HG02981 (cell line): Measurements from ENCODE around the gene CAVIN4.
A peak's percentile ranks its signal among the peaks of the same experiment; 100 is the strongest.

Experiments
- ATAC-seq: cut with Tn5 transposase; IDR thresholded peaks from one replicate; pipeline ENCODE4 v1.9.1; 2021; ENCODE audit warnings: mild to moderate bottlenecking, moderate library complexity; ENCODE audit not compliant: unreplicated experiment

CAVIN4 gene

DNA sequence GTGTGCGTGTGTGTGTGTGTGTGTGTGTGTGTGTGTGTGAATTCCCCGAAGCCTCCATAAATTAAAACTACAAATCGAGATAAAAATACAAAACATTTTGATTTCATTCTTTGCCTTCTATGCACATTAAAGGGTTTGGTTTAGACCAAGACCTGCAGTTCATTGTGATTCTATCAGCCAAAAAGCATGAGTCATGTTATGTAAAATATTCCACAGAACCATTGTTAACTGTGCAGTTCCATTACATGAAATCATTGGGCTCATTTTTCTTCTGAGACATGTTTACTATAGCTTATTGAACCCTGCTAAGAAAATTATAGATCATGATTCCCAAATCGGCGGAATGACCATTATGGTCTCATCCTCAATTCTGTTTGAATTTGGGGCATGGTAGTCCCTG lies 11.7 kb downstream of the CAVIN4 start:
- ATAC-seq, result no peak

DNA sequence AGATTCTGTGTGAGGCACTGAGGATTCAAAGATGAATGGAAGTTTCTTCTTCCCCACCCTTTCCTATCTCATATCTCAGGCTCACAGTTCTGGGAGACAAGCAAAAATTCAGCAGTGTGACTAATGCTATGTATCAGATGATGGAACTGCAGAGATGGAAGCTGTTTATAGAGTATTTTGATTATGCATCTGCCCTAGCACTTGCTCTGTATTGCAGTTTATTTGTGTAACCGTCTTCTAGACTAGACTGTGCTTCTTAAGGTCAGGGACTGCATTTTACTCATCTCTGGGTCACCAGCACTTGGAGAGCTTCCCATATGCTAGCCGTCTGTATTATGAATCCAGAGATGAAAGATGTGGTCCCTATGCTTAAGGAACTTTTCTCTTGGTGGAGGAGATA lies 12.6 kb downstream of the CAVIN4 start:
- ATAC-seq, result no peak

DNA sequence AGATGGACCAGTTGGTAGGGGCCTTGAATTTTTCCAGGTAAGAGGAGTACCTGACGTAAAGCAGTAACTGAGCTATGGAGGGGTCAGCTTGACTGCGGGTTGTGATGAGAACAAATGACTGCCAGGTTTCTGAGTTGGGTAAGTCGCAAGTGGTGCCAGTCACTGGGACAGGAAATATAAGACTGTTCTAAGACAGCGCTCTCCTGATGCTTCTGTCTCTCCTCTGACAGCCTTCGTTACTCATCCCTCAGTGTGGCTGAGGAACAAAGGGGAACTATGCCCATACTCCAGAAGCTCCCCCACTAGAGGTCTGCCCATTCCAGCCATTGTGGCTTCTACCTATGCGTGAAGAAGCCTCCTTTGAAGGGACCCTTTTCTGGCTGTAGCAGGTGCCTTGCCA lies 13.3 kb downstream of the CAVIN4 start:
- no peak for ATAC-seq

DNA sequence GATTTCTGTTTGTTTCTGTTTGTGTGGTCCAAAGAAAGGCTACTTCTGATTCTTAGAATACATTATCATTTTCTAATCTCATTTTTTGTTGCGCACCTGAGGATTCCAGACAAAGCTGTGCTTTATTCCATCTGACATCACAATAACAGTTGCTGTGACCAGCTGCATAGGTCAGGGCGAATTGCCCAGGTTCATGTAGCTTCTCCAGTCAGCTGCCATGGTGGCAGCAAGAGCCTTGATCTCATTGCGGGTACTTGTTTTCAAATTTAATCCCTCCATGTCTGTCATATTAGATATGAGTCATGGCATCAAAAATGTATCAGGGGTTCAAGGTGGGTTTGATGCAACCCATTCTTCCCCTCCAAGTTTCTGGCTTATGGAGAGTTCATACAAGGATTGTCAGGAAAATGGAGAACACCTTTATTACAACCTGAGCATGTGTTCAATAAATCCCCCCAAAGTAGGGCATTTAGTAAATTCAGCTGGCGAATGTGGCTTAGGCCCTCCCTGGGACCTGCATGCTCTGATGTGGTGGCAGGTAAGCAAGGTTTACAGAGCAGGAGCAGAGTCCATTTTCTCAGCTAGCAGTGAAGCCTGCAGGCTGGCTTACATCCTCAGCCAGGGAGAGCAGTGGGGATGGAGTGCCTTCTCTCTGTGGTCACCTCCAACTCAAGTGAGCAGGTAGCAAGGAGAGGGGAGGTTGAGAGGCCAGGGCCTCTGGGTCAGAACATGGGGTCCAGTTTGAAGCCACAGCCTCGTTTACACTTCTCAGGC lies 13.9 kb downstream of the CAVIN4 start:
- no peak for ATAC-seq

DNA sequence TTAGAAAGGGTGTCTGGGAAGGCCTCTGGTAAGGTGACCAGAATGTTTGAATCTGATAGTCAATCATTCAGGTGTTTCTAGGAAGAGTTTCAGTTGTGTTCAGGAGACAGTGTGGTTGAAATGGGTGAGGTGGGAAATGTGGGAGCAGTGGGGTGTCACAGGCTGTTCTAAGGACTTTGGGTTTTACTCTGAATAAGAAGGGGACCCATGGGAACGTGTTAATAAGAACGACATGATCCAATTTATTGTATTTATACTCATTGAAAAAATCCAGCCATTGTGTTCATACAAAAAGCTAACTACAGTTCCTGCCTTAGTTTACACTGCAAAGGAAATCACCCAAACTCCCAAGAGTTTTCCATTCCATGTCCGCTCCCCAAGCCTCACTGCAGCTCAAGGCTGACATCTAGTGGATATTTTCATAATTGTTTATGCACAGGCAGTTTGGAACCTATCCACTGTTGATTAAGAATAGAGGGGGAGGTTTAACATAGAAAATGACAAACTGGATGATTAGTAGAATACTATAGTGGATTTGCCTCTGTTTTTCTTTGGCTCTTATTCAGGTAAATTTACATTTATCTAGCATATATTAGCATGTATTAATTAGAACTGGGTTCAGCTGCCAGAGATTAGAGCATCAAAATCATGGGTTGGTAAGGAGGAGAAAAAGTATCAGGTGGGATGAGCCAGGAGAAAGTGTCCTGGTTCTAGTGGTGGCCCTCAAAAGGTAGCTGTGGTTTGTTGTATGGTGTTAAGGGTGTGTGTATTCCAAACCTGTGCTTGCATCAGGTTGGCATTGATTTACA lies 17.7 kb downstream of the CAVIN4 start:
- peak; percentile 35 for ATAC-seq

DNA sequence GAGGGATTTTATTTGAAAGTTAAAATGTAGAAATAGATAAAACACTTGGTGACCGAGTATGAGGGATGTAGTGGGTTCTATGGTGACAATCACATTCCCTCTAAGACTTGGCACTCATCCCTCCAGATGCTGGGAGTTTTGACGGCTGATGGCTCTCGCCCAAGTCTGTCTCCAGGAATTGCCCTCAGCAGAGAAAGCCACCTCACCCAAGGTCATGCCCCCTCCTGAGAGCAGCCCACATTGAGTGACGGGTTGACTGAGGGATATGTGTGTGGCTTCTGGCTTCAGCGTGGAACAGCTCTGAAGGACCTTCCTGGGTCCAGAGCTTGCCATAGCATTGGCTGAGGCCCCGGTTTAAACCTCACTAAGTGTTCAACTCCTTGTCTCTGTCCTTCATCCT lies 19.4 kb downstream of the CAVIN4 start:
- no peak for ATAC-seq

DNA sequence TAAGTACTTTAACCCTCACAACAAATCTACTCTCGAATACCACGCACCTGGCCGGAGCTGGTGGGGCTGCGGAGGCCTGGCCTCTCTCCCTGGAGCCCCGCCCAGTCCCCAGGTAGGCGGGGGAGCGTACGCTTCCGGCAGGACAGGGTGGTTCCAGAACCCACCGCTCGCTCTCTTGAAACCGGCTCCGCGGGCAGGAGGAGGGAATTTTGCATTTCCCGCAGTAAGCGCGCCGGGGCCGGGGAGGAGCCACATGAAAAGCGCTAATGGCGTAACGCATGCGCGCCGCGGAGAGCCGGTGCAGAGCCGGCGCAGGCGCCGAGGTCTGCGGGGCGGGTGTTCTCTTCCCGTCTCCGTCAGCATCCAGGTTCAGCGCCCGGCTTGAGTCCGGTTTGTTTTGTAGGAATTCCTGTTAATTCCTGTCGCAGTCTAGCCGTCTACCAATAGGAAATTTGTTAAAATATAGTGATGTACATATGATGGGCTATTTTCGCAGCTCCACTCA lies 20.8 kb downstream of the CAVIN4 start:
- ATAC-seq, result peak; percentile 73

DNA sequence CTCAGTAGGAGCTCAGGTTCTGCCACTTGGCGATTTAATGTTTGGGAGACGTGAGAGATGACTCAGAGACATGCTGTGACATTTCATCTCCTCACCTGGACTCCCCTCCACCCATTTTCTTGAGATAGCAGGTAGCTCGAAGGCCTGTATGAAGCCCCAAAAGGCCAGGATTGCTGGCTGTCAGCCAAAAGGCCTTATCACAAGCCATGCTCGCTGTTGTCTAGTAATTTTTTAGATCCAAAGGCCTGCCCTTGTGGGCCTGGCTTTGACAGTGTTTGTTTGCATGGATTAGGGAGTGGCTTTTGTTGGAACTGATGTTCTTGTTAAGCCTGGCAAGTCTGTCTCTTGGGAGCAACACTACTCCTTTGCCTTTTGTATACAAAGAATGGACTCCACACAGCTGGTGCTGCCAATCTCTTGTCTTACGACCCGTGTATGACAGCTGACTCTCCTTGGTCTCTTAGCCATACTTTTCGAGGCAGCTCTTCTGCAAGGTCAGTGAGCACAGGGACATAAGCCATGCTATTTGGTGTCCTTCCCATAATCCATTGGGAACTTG lies 22.7 kb downstream of the CAVIN4 start:
- ATAC-seq, result no peak

DNA sequence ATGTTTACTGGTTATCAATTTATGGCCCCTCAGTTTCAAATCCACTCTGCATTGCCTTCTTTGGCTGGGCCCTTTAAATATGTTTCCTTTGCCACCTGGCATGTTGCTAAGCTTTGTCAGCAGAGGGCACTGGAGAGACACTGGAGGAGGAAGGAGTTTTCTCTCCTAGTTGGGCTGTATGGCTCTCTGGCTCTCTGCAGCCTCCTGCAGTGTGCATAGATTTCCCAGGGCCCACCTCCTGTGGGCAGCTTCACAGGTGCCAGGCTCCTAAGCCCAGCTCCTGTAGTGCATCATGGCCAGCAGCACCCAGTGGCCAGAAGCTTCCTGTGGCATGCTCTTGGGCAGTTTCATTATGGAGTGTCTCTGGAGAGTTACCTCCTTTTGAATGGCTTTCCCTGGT lies 23.3 kb downstream of the CAVIN4 start:
- ATAC-seq, result peak; percentile 43

DNA sequence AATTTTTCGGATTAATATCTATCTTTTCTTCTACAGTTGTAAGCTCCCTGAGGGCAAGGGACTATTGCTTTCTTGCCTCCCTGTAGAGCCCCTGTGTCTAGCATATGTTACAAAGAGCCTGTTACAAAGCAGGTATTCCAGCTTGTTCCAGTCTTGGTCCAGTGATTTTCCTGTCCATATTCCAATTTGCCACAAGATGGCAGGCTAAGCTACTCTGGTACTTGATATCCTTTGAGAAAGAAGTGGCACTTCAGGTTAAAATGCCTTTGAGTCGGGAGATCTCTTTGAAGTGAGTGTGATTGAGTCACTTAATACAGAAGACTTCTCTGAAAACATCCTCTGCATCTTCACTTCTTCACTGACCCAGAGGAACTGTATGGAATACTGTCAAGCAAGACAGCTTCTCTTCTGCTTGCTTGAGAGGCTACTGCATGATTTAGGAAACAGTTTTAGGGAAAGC lies 24.5 kb downstream of the CAVIN4 start:
- ATAC-seq, result no peak

DNA sequence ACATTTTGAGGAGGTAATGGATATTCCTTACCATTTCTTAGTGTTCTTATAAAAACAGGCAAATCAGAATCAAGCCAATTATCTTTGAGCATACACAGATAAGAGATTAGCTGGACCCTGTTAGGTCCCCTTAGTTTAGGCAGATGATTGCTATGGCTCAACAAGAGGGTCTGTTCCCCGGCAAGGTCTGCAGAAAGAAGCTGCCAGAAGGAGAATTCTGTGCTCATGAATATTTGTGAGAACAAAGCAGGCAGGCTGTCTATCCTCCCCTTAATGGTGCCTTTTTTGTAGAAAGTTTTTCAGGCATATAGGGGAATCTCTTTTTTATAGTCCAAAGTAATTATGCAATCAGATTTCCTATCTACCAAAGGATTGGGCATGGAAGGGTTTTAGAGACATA lies 27.5 kb downstream of the CAVIN4 start:
- ATAC-seq, result no peak

DNA sequence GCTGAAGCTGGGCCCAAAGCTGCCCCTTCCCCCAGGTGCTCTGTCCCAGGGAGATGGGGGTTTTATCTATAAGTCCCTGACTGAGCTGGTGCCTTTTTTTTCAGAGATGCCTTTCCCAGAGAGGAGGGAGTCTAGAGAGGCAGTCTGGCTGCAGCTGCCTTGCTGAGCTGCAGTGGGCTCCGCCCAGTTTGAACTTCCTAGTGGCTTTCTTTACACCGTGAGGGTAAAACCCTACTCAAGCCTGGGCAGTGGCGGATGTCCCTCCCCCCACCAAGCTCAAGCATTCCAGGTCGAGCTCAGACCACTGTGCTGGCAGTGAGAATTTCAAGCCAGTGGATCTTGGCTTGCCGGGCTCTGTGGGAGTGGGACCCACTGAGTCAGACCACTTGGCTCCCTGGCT lies 41.3 kb downstream of the CAVIN4 start:
- ATAC-seq, result no peak

DNA sequence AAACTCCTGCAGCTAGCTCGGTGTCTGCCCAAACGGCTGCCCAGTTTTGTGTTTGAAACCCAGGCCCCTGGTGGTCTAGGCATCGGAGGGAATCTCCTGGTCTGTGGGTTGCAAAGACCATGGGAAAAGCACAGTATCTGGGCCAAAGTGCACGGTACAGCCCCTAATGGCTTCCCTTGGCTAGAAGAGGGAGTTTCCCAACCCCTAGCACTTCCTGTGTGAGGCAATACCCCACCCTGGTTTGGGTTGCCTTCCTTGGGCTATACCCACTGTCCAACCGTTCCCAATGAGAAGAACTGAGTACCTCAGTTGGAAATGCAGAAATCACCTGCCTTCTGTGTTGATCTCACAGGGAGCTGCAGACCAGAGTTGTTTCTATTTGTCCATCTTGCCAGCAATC lies 41.8 kb downstream of the CAVIN4 start:
- ATAC-seq, result no peak

DNA sequence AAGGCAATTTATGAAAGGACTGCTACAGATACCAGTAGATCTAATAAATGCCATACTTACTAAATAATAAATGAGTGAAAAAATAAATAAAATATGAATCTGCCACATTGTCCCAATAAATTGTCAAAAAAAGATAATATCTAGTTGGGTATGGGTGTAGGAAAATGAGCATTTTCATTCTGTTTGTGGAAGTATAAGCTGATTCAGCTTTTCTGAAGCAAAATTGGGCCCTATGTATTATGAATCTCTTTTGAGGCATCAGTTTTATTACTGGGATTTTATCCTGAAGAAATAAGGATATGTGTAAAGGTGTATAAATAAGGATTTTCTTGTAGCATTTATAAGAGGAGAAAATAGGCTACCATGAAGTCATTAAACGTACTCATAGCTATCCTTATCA lies 46.1 kb downstream of the CAVIN4 start:
- ATAC-seq, result no peak

DNA sequence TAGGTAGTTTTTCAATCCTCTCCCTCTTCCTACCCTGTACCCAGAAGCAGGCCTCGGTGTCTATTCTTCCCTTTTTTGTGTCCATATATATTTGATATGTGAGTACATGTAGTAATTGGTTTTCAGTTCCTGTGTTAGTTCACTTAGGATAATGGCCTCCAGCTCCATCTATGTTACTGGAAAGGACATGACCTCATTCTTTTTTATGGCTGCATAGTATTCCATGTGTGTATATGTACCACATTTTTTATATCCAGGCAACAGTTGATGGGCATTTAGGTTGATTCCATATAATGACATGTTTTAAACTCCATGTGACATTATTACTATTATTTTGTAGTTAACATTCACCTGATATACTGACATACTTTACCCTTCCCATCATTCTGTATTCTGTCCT lies 49.1 kb downstream of the CAVIN4 start:
- no peak for ATAC-seq

DNA sequence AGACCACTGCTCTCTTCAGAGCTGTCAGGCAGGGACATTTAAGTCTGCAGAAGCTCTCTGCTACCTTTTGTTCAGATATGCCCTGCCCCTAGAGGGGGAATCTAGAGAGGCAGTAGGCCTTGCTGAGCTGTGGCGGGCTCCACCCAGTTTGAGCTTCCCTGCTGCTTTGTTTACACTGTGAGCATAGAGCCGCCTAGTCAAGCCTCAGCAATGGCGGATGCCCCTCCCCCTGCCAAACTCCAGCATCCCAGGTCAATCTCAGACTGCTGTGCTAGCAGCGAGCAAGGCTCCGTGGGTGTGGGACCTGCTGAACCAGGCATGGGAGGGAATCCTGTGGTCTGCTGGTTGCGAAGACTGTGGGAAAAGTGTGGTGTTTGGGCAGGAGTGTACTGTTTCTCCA lies 59.9 kb downstream of the CAVIN4 start:
- ATAC-seq, result no peak
